ENCODE measurements around the gene FYN. TPM values are rescaled to one million over a fixed set of nuclear protein-coding genes. Genes with fewer than 3 reads are reported as not detected.

The FYN gene
- total and polyA plus RNA-seq, 2 of the 4 experiments (the other 2 are of a cell fraction), result 30.8 to 36.4 TPM

DNA sequence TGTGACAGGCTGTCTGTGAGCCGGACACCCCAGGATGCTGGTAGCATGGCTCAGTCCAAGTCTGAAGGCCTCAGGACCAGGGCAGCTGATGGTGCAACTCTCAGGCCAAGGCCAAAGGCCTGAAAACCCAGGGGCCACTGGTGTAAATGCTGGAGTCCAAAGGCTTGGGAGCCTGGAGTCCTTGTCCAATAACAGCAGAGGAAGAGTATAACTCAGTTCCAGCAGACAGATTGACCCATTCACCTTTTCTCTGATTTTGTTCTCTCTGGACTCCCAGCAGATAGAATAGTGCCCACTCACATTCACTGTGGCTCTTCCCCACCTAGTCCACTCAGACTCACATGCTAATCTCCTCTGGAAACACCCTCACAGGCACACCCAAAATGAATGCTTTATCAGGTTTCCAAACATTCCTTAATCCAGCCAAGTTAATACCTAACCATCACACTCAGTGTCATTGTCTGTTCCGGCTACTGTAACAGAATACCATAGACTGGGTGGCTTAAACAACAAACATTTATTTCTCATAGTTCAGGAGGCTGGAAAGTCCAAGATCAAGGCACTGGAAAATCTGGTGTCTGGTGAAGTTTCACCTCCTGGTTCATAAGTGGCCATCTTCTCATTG lies 262.6 kb downstream of the FYN start:
- Histone ChIP-seq H3K23ac (ENCODE audit: low read depth, low read length) (no peak overlapping the region), H2BK120ac (ENCODE audit: low read depth, low read length) (no peak overlapping the region), H3K4ac (ENCODE audit: low read depth, low read length) (no peak overlapping the region), H4K20me1 (ENCODE audit: insufficient read depth, low read length) (no peaks in the 10 kb centered on the region), H4K5ac (ENCODE audit: low read depth, low read length) (no peak overlapping the region), H3K4me3 (ENCODE audit: insufficient read depth, low read depth, low read length) (no peak overlapping the region), H3K14ac (replicated peaks; ENCODE audit: low read depth, low read length) (no peak overlapping the region), H2AK5ac (ENCODE audit: low read depth, low read length) (no peak overlapping the region), H3K9me1 (ENCODE audit: insufficient read depth, low read length) (no peaks in the 10 kb centered on the region), H4K8ac (ENCODE audit: low read depth in 2 of 2, low read length in 2 of 2) (no peak overlapping the region), H4K91ac (ENCODE audit: insufficient read depth, low read depth, low read length) (no peak overlapping the region), H2AK9ac (replicated peaks; ENCODE audit: low read depth, low read length, poor library complexity) (no peak overlapping the region), H2BK15ac (ENCODE audit: low read depth, low read length) (no peak overlapping the region), H3K79me1 (ENCODE audit: low read depth in 1 of 2, low read length in 2 of 2) (peaks cover 0 to 7% of the 10 kb centered on the region in 2 experiments; a peak in 2 of 4 replicates), H3K9ac (ENCODE audit: low read depth, low read length) (no peak overlapping the region), H3K36me3 (ENCODE audit: control insufficient read depth, insufficient read depth, low read length) (no peaks in the 10 kb centered on the region; the same call in 1 of the 2 replicates), H2BK5ac (ENCODE audit: low read depth, low read length, poor library complexity, severe bottlenecking) (no peak overlapping the region), H3K4me2 (ENCODE audit: low read depth, low read length) (no peak overlapping the region), H3K9me3 (ENCODE audit: control insufficient read depth, insufficient read depth, low read length) (no peaks in the 10 kb centered on the region; the same call in 1 of the 2 replicates), H2BK20ac (ENCODE audit: low read depth, low read length) (no peak overlapping the region), H3K4me1 (ENCODE audit: control insufficient read depth, insufficient read depth, low read length) (peaks cover 3% of the 10 kb centered on the region), H2AFZ (replicated peaks; ENCODE audit: low read length, poor library complexity) (no peak overlapping the region), H3K18ac (ENCODE audit: low read depth, low read length) (no peak overlapping the region), H3K27me3 (ENCODE audit: control insufficient read depth, insufficient read depth, low read length) (no peaks in the 10 kb centered on the region; the same call in 1 of the 2 replicates), H3K27ac (ENCODE audit: insufficient read depth, low read length) (no peak overlapping the region), H3K56ac (ENCODE audit: extremely low read depth, insufficient read depth, low read length) (no peak overlapping the region)
- DNase-seq (no peak), ATAC-seq (ENCODE audit: low read depth) (no peak)
- no peak for TF ChIP-seq FOS (IDR thresholded peaks at IDR 0.05; ENCODE audit: low read depth, low read length)
- no peak for TF ChIP-seq RAD21 (IDR thresholded peaks at IDR 0.05; ENCODE audit: low read length)
- TF ChIP-seq BHLHE40 (IDR thresholded peaks at IDR 0.05; ENCODE audit: low read depth, low read length), result no peak
- TF ChIP-seq RFX5 (IDR thresholded peaks at IDR 0.05; ENCODE audit: low read depth, low read length), result no peak
- no peak for TF ChIP-seq MAZ (IDR thresholded peaks at IDR 0.05; ENCODE audit: borderline replicate concordance, low read depth, low read length)
- no peak for TF ChIP-seq POLR2A (IDR thresholded peaks at IDR 0.05; ENCODE audit: low read depth, low read length)
- no peak for TF ChIP-seq MAFK (IDR thresholded peaks at IDR 0.05; ENCODE audit: low read depth, low read length)
- no peak for TF ChIP-seq NFE2L2 (IDR thresholded peaks at IDR 0.05; ENCODE audit: low read depth, low read length)
- TF ChIP-seq, protein P1, sequence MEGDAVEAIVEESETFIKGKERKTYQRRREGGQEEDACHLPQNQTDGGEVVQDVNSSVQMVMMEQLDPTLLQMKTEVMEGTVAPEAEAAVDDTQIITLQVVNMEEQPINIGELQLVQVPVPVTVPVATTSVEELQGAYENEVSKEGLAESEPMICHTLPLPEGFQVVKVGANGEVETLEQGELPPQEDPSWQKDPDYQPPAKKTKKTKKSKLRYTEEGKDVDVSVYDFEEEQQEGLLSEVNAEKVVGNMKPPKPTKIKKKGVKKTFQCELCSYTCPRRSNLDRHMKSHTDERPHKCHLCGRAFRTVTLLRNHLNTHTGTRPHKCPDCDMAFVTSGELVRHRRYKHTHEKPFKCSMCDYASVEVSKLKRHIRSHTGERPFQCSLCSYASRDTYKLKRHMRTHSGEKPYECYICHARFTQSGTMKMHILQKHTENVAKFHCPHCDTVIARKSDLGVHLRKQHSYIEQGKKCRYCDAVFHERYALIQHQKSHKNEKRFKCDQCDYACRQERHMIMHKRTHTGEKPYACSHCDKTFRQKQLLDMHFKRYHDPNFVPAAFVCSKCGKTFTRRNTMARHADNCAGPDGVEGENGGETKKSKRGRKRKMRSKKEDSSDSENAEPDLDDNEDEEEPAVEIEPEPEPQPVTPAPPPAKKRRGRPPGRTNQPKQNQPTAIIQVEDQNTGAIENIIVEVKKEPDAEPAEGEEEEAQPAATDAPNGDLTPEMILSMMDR (conservative IDR thresholded peaks at IDR 0.05; ENCODE audit: low read depth, low read length), result no peak
- TF ChIP-seq, protein P2, sequence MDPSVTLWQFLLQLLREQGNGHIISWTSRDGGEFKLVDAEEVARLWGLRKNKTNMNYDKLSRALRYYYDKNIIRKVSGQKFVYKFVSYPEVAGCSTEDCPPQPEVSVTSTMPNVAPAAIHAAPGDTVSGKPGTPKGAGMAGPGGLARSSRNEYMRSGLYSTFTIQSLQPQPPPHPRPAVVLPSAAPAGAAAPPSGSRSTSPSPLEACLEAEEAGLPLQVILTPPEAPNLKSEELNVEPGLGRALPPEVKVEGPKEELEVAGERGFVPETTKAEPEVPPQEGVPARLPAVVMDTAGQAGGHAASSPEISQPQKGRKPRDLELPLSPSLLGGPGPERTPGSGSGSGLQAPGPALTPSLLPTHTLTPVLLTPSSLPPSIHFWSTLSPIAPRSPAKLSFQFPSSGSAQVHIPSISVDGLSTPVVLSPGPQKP (IDR thresholded peaks at IDR 0.05; ENCODE audit: borderline replicate concordance, low read depth, low read length), result no peak
- TF ChIP-seq CHD1 (IDR thresholded peaks at IDR 0.05; ENCODE audit: low read depth, low read length), result no peak
- no peak for TF ChIP-seq CEBPB (IDR thresholded peaks at IDR 0.05; ENCODE audit: low read depth, low read length)
- TF ChIP-seq MXI1 (IDR thresholded peaks at IDR 0.05; ENCODE audit: borderline replicate concordance, low read depth, low read length), result no peak
- TF ChIP-seq, protein P3, sequence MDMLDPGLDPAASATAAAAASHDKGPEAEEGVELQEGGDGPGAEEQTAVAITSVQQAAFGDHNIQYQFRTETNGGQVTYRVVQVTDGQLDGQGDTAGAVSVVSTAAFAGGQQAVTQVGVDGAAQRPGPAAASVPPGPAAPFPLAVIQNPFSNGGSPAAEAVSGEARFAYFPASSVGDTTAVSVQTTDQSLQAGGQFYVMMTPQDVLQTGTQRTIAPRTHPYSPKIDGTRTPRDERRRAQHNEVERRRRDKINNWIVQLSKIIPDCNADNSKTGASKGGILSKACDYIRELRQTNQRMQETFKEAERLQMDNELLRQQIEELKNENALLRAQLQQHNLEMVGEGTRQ (IDR thresholded peaks at IDR 0.05; ENCODE audit: low read depth, low read length), result no peak
- TF ChIP-seq SMC3 (IDR thresholded peaks at IDR 0.05; ENCODE audit: low read depth, low read length), result no peak
- TF ChIP-seq RCOR1 (IDR thresholded peaks at IDR 0.05; ENCODE audit: insufficient replicate concordance, low read length), result no peak
- in situ Hi-C loops (cut with MboI; ENCODE audit: low sequenced_read_pairs), result no loop called here
- ChIA-PET CTCF (no interaction called here), POLR2A (ENCODE audit: unreplicated experiment) (no interaction called here)
- no CpG with 5 or more reads among the region's 2 CpGs for WGBS, 2 experiments (ENCODE audit: extremely low coverage in 2 of 2, insufficient read length in 1 of 2)
- dilution Hi-C loops (cut with HindIII; ENCODE audit: low sequenced_read_pairs, unreplicated experiment), result no loop called here
- intact Hi-C loops (cut with micrococcal nuclease), result no loop called here
- BruUV-seq (replicated peaks), result no TSS peak

All from IMR-90 (cell line).